MM.1S (cell line): ENCODE measurements around the gene PRELID2.
"Not testable (repeated sequence)": the region's sequence is repeated elsewhere in the genome, so short reads cannot be mapped to it uniquely, and the experiment has no call there.

Experiments
- DNase-seq: peaks from one replicate; pipeline ENCODE4 v3.0.0-alpha.2; 2015
- H2AFZ ChIP-seq: fragments of 300-600 bp; sonication (generic); 2 replicates; pipeline ENCODE4 v1.6.0; 2016; ENCODE audit warnings: antibody characterized with exemption, low read length
- H3F3A ChIP-seq: fragments of 300-600 bp; sonication (generic); 2 replicates; pipeline ENCODE4 v1.6.1; 2016; ENCODE audit warnings: mild to moderate bottlenecking, antibody characterized with exemption, low read length, moderate library complexity, mixed read lengths; ENCODE audit not compliant: insufficient read depth
- H3K27ac ChIP-seq: fragments of 300-600 bp; sonication (generic); 2 replicates; pipeline ENCODE4 v1.5.1; 2016; ENCODE audit warnings: mild to moderate bottlenecking, low read length
- H3K27me3 ChIP-seq: fragments of 300-600 bp; sonication (generic); replicated peaks from 2 replicates; pipeline ENCODE4 v1.6.0; 2016; ENCODE audit warnings: low read length; ENCODE audit not compliant: insufficient read depth
- H3K36me3 ChIP-seq: fragments of 300-600 bp; sonication (generic); replicated peaks from 2 replicates; pipeline ENCODE4 v1.6.1; 2016; ENCODE audit warnings: mild to moderate bottlenecking, low read length, mixed read lengths; ENCODE audit not compliant: insufficient read depth
- H3K4me1 ChIP-seq: fragments of 300-600 bp; sonication (generic); 2 replicates; pipeline ENCODE4 v1.6.1; 2016; ENCODE audit warnings: low read length, mixed read lengths
- H3K4me2 ChIP-seq: fragments of 300-600 bp; sonication (generic); 2 replicates; pipeline ENCODE4 v1.6.0; 2016; ENCODE audit warnings: low read depth, low read length
- H3K4me3 ChIP-seq: fragments of 300-600 bp; sonication (generic); 2 replicates; pipeline ENCODE4 v1.5.1; 2016; ENCODE audit warnings: low read length, mixed read lengths
- H3K79me2 ChIP-seq: fragments of 300-600 bp; sonication (generic); 2 replicates; pipeline ENCODE4 v1.6.1; 2016; ENCODE audit warnings: mixed run types, low read length, mixed read lengths
- H3K9ac ChIP-seq: fragments of 300-600 bp; sonication (generic); 2 replicates; pipeline ENCODE4 v1.6.1; 2016; ENCODE audit warnings: low read length, mixed read lengths
- H3K9me2 ChIP-seq: fragments of 300-600 bp; sonication (generic); replicated peaks from 2 replicates; pipeline ENCODE4 v1.6.1; 2016; ENCODE audit warnings: mild to moderate bottlenecking, low read length, mixed read lengths; ENCODE audit not compliant: insufficient read depth
- H3K9me3 ChIP-seq: fragments of 300-600 bp; sonication (generic); replicated peaks from 2 replicates; pipeline ENCODE4 v1.6.1; 2016; ENCODE audit warnings: mild to moderate bottlenecking, low read length, mixed read lengths; ENCODE audit not compliant: insufficient read depth
- H4K20me1 ChIP-seq: fragments of 300-600 bp; sonication (generic); 2 replicates; pipeline ENCODE4 v1.6.1; 2016; ENCODE audit warnings: mild to moderate bottlenecking, low read length, moderate library complexity, mixed read lengths; ENCODE audit not compliant: insufficient read depth
- EZH2 ChIP-seq: fragments of 300-600 bp; sonication (generic); optimal IDR thresholded peaks from 2 replicates; pipeline ENCODE3; 2017; ENCODE audit warnings: low read depth, mild to moderate bottlenecking, antibody characterized with exemption, low read length, mixed read lengths
- EZH2phosphoT487 ChIP-seq: fragments of 300-600 bp; sonication (generic); IDR thresholded peaks from 2 replicates; pipeline ENCODE4 v1.6.1; 2018; ENCODE audit warnings: antibody characterized with exemption, low read length
- TF ChIP-seq, protein P1 (sequence below): fragments of 300-600 bp; sonication (generic); IDR thresholded peaks from 2 replicates; pipeline ENCODE4 v1.5.1; 2016; ENCODE audit warnings: antibody characterized with exemption, low read length, mixed read lengths

Gene PRELID2

DNA sequence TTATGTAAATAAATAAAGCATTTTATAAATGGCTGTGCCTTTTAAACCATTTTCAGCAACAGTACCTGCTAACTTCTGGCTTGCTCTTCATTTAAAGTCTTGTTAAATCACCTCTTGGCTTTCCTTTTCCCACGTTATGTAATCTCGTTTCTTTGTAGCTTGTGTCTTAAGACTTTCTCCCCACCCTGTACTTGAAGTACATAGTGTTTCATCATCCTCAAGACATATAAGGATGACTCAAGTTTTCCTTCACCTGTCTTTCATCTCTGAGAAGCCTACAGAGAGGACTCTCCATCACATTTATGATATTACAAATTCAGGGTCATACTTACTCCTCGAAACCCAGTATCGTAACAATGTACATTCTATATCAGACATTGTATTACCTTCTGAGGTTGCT, 33.9 kb downstream of the PRELID2 start:
- H3K79me2 ChIP-seq = no peaks in the 10 kb centered on the region
- TF ChIP-seq, protein P1, sequence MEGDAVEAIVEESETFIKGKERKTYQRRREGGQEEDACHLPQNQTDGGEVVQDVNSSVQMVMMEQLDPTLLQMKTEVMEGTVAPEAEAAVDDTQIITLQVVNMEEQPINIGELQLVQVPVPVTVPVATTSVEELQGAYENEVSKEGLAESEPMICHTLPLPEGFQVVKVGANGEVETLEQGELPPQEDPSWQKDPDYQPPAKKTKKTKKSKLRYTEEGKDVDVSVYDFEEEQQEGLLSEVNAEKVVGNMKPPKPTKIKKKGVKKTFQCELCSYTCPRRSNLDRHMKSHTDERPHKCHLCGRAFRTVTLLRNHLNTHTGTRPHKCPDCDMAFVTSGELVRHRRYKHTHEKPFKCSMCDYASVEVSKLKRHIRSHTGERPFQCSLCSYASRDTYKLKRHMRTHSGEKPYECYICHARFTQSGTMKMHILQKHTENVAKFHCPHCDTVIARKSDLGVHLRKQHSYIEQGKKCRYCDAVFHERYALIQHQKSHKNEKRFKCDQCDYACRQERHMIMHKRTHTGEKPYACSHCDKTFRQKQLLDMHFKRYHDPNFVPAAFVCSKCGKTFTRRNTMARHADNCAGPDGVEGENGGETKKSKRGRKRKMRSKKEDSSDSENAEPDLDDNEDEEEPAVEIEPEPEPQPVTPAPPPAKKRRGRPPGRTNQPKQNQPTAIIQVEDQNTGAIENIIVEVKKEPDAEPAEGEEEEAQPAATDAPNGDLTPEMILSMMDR = no peak
- TF ChIP-seq EZH2 (no peak), EZH2phosphoT487 (no peak)
- no peaks in the 10 kb centered on the region for H3K36me3 ChIP-seq
- no peaks in the 10 kb centered on the region for H3F3A ChIP-seq
- no peak overlapping the region for H3K4me3 ChIP-seq
- H3K27ac ChIP-seq = no peak overlapping the region
- H3K4me1 ChIP-seq = no peaks in the 10 kb centered on the region
- no peak overlapping the region for H2AFZ ChIP-seq
- H4K20me1 ChIP-seq = no peaks in the 10 kb centered on the region
- H3K9me2 ChIP-seq = no peaks in the 10 kb centered on the region
- no peak for DNase-seq
- H3K27me3 ChIP-seq = no peaks in the 10 kb centered on the region
- H3K9me3 ChIP-seq = no peaks in the 10 kb centered on the region
- no peak overlapping the region for H3K9ac ChIP-seq
- H3K4me2 ChIP-seq = no peak overlapping the region

DNA sequence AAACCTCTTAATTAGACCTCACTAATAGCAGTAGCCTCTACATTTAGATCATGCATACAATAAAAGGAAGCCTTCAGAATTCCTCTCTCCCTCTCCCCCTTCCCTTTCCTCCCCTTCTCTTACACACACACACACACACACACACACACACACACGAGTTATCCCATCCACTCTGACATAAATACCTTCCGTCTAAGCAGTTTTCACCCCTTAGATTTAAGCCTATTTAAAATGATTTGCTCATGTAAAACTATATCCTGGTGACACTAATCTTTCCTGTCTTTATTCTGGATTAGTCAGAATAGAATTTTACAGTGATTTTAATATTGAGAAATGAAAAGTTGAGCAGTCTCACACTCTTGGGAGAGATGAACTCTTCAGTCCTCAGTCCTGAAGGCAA, 35.0 kb downstream of the PRELID2 start:
- Histone ChIP-seq H3K79me2 (no peaks in the 10 kb centered on the region), H3K4me1 (no peaks in the 10 kb centered on the region), H3K36me3 (no peaks in the 10 kb centered on the region), H3K27ac (no peak overlapping the region), H2AFZ (no peak overlapping the region), H3F3A (no peaks in the 10 kb centered on the region), H3K4me2 (no peak overlapping the region), H3K9ac (no peak overlapping the region), H3K27me3 (no peaks in the 10 kb centered on the region), H4K20me1 (no peaks in the 10 kb centered on the region), H3K4me3 (no peak overlapping the region), H3K9me3 (no peaks in the 10 kb centered on the region), H3K9me2 (no peaks in the 10 kb centered on the region)
- no peak for TF ChIP-seq EZH2
- no peak for DNase-seq

DNA sequence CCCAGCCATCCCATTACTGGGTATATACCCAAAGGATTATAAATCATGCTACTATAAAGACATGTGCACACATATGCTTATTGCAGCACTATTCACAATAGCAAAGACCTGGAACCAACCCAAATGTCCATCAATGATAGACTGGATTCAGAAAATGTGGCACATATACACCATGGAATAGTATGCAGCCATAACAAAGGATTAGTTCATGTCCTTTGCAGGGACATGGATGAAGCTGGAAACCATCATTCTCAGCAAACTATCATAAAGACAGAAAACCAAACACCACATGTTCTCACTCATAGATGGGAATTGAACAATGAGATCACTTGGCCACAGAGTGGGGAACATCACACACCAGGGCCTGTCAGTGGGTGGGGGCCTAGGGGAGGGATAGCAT, 36.6 kb downstream of the PRELID2 start:
- not testable (repeated sequence) for DNase-seq, H3K9me3 ChIP-seq, H3K9me2 ChIP-seq, H3F3A ChIP-seq, H3K9ac ChIP-seq, H3K4me2 ChIP-seq, H3K4me1 ChIP-seq, H3K27ac ChIP-seq, H3K4me3 ChIP-seq, H3K79me2 ChIP-seq, H2AFZ ChIP-seq, H3K36me3 ChIP-seq, H4K20me1 ChIP-seq, H3K27me3 ChIP-seq

DNA sequence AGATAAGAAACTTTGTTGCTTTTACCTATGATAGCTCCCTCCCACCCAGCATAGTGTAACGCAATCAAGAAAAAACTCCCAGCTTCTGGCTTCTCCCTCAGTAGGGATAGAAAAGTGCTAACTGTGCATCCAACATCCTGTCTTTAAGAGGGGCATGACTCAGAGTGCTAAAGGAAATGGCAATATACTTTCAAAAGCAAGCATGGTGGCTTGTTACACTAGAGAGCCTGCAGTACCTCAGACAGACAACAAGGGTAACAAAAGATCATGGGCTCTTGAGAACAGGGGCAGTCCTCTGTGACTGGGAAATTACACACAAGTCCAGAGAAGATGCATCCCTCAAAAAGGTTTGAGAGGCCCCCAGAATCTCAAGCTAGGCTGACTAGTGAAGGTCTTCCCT, 37.8 kb downstream of the PRELID2 start:
- TF ChIP-seq, protein P1 = no peak
- no peak for TF ChIP-seq EZH2phosphoT487
- TF ChIP-seq EZH2 = no peak
- H3K4me1 ChIP-seq = no peaks in the 10 kb centered on the region
- no peaks in the 10 kb centered on the region for H3K27me3 ChIP-seq
- H3K4me2 ChIP-seq = no peak overlapping the region
- H3K9ac ChIP-seq = no peak overlapping the region
- H3F3A ChIP-seq = no peaks in the 10 kb centered on the region
- no peaks in the 10 kb centered on the region for H3K9me3 ChIP-seq
- no peaks in the 10 kb centered on the region for H3K36me3 ChIP-seq
- no peak overlapping the region for H3K27ac ChIP-seq
- no peaks in the 10 kb centered on the region for H3K9me2 ChIP-seq
- H2AFZ ChIP-seq = no peak overlapping the region
- peak; percentile 40 for DNase-seq
- no peaks in the 10 kb centered on the region for H3K79me2 ChIP-seq
- H4K20me1 ChIP-seq = no peaks in the 10 kb centered on the region
- no peak overlapping the region for H3K4me3 ChIP-seq
